Endodermal cell (in vitro differentiated cells): ENCODE data around the gene GOLIM4. TPM values are rescaled to one million over a fixed set of nuclear protein-coding genes. Genes with fewer than 3 reads are reported as not detected.

Experiments
- DNase-seq: peaks from one replicate; pipeline ENCODE4 v3.0.0-alpha.2; 2017
- H3K27ac ChIP-seq: 2 replicates; pipeline ENCODE4 v1.5.1; 2013; ENCODE audit warnings: mild to moderate bottlenecking, low read depth, low read length, moderate library complexity
- H3K27me3 ChIP-seq: 2 replicates; pipeline ENCODE4 v1.6.1; 2013; ENCODE audit warnings: mild to moderate bottlenecking, low read length, moderate library complexity; ENCODE audit not compliant: insufficient read depth, control insufficient read depth, poor library complexity, severe bottlenecking
- H3K36me3 ChIP-seq: 2 replicates; pipeline ENCODE4 v1.7.0; 2013; ENCODE audit warnings: mild to moderate bottlenecking, low read length, moderate library complexity; ENCODE audit not compliant: control insufficient read depth, insufficient read depth
- H3K4me1 ChIP-seq: one replicate; pipeline ENCODE4 v1.7.0; 2013; ENCODE audit warnings: low read length; ENCODE audit not compliant: control insufficient read depth, insufficient read depth
- H3K4me3 ChIP-seq: 2 replicates; pipeline ENCODE4 v1.5.1; 2013; ENCODE audit warnings: mild to moderate bottlenecking, low read length, moderate library complexity
- H3K9ac ChIP-seq: 2 replicates; pipeline ENCODE4 v1.6.1; 2013; ENCODE audit warnings: mild to moderate bottlenecking, low read length, moderate library complexity; ENCODE audit not compliant: poor library complexity, severe bottlenecking; ENCODE audit errors: extremely low read depth
- H3K9me3 ChIP-seq: 2 replicates; pipeline ENCODE4 v1.6.1; 2013; ENCODE audit warnings: mild to moderate bottlenecking, low read length, moderate library complexity; ENCODE audit not compliant: control insufficient read depth
- H3K27ac Mint-ChIP-seq: 2 replicates; pipeline ENCODE4 v1.8.0; 2020; ENCODE audit warnings: mixed read lengths
- H3K27me3 Mint-ChIP-seq: 2 replicates; pipeline ENCODE4 v1.8.0; 2021; ENCODE audit warnings: mild to moderate bottlenecking, mixed read lengths; ENCODE audit not compliant: insufficient read depth
- H3K36me3 Mint-ChIP-seq: 2 replicates; pipeline ENCODE4 v1.8.0; 2020; ENCODE audit warnings: low read depth, mixed read lengths
- H3K4me1 Mint-ChIP-seq: 2 replicates; pipeline ENCODE4 v1.8.0; 2020; ENCODE audit warnings: mixed read lengths
- H3K4me3 Mint-ChIP-seq: 2 replicates; pipeline ENCODE4 v1.8.0; 2020; ENCODE audit warnings: mild to moderate bottlenecking, moderate library complexity, mixed read lengths
- H3K9me3 Mint-ChIP-seq: 2 replicates; pipeline ENCODE4 v1.8.0; 2020; ENCODE audit warnings: mild to moderate bottlenecking, mixed read lengths
- WGBS, 2 experiments: methylation state at CpG; one replicate each; pipeline versions ENCODE4 v1.1.5 to v1.1.7; 2013; ENCODE audit warnings: missing lambda C conversion rate in 2 of 2, mixed read lengths in 1 of 2; ENCODE audit not compliant: insufficient coverage in 1 of 2, insufficient read length in 1 of 2; 5-methylcytosine and 5-hydroxymethylcytosine counted together
- total RNA-seq, 2 donors: library from RNA; stranded (reverse); fragmentation: NEBNext Ultra II Directional in 1 of 2; extraction: Animal tissue kit (Norgen Biotek cat#: 25700) in 1 of 2; gene quantifications; 2 replicates in 1 of 2; 3 replicates in 1 of 2; pipeline ENCODE4 v1.2.1, GENCODE V29; 2021
- TF ChIP-seq, protein P1 (sequence below): fragments of 200-600 bp; sonication (generic); conservative IDR thresholded peaks from 2 replicates; pipeline ENCODE4 v1.5.0; 2021; ENCODE audit warnings: antibody characterized with exemption, mild to moderate bottlenecking

The GOLIM4 gene
- total RNA-seq, 2 donors from 2014 or later = 19.3 to 19.9 TPM

DNA sequence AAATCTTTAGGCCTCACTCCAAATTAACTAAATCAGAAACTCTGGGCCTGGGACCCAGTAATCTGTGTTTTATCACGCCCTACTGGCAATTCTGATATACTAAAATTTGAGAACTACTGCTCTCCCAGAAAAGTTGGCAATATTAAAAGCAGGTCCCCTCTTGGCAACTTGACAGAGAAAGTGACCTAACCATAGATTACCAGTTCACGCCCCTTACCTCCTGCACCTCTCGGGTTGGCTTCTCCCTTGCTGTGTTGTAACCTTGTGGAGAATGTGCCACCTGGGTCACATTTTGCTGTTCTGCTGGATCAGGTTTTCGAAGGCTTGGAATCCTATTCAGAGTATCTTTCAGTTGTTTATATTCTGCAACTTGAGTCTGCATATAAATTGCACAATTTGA, 59.1 kb downstream of the GOLIM4 start:
- H3K9me3 Mint-ChIP-seq = no peaks in the 10 kb centered on the region
- Histone ChIP-seq H3K4me3 (no peak overlapping the region), H3K9me3 (no peaks in the 10 kb centered on the region), H3K27me3 (no peaks in the 10 kb centered on the region), H3K27ac (no peak overlapping the region), H3K36me3 (peaks cover 16% of the 10 kb centered on the region), H3K9ac (no peak overlapping the region), H3K4me1 (no peaks in the 10 kb centered on the region)
- peaks cover 5% of the 10 kb centered on the region for H3K4me1 Mint-ChIP-seq
- H3K36me3 Mint-ChIP-seq = peaks cover 32% of the 10 kb centered on the region
- no peak for DNase-seq
- H3K4me3 Mint-ChIP-seq = no peak overlapping the region
- no peaks in the 10 kb centered on the region for H3K27me3 Mint-ChIP-seq
- 91 to 92% methylated on average over 4 of the region's 4 CpGs for WGBS, 2 experiments
- H3K27ac Mint-ChIP-seq = no peak overlapping the region
- TF ChIP-seq, protein P1, sequence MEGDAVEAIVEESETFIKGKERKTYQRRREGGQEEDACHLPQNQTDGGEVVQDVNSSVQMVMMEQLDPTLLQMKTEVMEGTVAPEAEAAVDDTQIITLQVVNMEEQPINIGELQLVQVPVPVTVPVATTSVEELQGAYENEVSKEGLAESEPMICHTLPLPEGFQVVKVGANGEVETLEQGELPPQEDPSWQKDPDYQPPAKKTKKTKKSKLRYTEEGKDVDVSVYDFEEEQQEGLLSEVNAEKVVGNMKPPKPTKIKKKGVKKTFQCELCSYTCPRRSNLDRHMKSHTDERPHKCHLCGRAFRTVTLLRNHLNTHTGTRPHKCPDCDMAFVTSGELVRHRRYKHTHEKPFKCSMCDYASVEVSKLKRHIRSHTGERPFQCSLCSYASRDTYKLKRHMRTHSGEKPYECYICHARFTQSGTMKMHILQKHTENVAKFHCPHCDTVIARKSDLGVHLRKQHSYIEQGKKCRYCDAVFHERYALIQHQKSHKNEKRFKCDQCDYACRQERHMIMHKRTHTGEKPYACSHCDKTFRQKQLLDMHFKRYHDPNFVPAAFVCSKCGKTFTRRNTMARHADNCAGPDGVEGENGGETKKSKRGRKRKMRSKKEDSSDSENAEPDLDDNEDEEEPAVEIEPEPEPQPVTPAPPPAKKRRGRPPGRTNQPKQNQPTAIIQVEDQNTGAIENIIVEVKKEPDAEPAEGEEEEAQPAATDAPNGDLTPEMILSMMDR = no peak

DNA sequence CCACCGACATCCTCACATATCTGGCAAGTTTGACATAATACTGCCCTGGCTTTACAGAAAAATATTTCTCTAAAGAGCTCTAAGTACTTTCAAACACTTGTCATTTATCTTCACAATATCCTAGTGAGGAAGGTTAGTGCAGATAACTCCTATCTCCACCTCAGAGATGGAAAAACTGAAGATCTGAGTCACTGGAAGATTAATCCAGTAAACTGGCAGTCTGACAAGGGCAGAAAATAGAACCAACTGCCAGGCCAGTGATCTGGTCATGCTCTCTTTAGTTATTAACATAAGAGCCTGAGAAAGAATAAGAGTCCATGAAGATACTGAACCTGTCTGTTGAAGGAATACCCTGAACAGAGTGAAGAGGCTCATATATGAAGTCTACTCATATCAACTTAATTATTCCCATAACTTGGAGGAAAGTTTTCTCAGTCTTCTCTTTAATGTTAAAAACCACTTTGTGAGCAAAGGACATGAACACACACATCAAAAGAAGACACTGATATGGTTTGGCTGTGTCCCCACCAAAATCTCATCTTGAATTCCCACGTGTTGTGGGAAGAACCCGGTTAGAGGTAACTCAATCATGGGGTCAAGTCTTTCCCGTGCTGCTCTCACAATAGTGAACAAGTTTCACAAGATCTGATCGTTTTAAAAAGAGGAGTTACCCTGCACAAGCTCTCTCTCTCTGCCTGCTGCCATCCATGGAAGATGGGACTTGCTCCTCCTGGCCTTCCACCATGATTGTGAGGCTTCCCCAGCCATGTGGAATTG, 61.4 kb downstream of the GOLIM4 start:
- Mint-ChIP-seq H3K4me1 (no peaks in the 10 kb centered on the region), H3K4me3 (no peak overlapping the region), H3K9me3 (no peaks in the 10 kb centered on the region), H3K36me3 (peaks cover 37% of the 10 kb centered on the region), H3K27ac (no peak overlapping the region), H3K27me3 (no peaks in the 10 kb centered on the region)
- TF ChIP-seq, protein P1 = no peak
- H3K36me3 ChIP-seq = peaks cover 23% of the 10 kb centered on the region
- no peak overlapping the region for H3K4me3 ChIP-seq
- H3K27ac ChIP-seq = no peak overlapping the region
- H3K4me1 ChIP-seq = no peaks in the 10 kb centered on the region
- DNase-seq = no peak
- WGBS, 2 experiments = 92 to 100% methylated on average over 5 of the region's 5 CpGs
- no peak overlapping the region for H3K9ac ChIP-seq
- H3K9me3 ChIP-seq = no peaks in the 10 kb centered on the region
- H3K27me3 ChIP-seq = no peaks in the 10 kb centered on the region

DNA sequence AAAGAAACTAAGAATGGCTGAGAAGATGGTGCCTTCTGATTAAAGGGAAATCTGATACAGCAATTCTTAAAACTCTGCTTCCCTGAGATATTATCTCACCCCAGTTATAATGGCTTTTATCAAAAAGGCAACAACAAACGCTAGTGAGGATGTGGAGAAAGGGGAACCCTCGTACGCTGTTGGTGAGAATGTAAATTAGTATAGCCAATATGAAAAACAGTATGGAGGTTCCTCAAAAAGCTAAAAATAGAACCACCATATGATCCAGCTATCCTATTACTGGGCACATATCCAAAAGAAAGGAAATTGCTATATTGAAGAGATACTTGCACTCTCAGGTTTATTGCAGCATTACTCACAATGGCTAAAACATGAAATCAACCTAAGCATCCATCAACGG, 65.1 kb downstream of the GOLIM4 start:
- Histone ChIP-seq H3K36me3 (peaks cover 48% of the 10 kb centered on the region), H3K27ac (no peak overlapping the region), H3K9ac (no peak overlapping the region), H3K4me1 (no peaks in the 10 kb centered on the region), H3K4me3 (no peak overlapping the region), H3K9me3 (no peaks in the 10 kb centered on the region), H3K27me3 (no peaks in the 10 kb centered on the region)
- Mint-ChIP-seq H3K4me1 (no peaks in the 10 kb centered on the region), H3K27ac (no peak overlapping the region), H3K36me3 (peaks cover 31% of the 10 kb centered on the region), H3K9me3 (no peaks in the 10 kb centered on the region), H3K4me3 (no peak overlapping the region), H3K27me3 (no peaks in the 10 kb centered on the region)
- WGBS, 2 experiments = 100% methylated on average over 4 of the region's 4 CpGs; no CpG with 5 or more reads in 1 of the 2 experiments
- DNase-seq = no peak
- TF ChIP-seq, protein P1 = no peak
